ENCODE data around the gene KCNMA1.

- TF ChIP-seq, protein P1, sequence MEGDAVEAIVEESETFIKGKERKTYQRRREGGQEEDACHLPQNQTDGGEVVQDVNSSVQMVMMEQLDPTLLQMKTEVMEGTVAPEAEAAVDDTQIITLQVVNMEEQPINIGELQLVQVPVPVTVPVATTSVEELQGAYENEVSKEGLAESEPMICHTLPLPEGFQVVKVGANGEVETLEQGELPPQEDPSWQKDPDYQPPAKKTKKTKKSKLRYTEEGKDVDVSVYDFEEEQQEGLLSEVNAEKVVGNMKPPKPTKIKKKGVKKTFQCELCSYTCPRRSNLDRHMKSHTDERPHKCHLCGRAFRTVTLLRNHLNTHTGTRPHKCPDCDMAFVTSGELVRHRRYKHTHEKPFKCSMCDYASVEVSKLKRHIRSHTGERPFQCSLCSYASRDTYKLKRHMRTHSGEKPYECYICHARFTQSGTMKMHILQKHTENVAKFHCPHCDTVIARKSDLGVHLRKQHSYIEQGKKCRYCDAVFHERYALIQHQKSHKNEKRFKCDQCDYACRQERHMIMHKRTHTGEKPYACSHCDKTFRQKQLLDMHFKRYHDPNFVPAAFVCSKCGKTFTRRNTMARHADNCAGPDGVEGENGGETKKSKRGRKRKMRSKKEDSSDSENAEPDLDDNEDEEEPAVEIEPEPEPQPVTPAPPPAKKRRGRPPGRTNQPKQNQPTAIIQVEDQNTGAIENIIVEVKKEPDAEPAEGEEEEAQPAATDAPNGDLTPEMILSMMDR (IDR thresholded peaks at IDR 0.05 in 4 of 5, conservative IDR thresholded peaks at IDR 0.05 in 1 of 5), result no peak
- no peak for TF ChIP-seq POLR2A (IDR thresholded peaks at IDR 0.05)
Observed at GRCh38 chr10:77099136-77099535, 538.5 kb downstream of the KCNMA1 start.
